PC-3 (cell line): ENCODE data around the gene WDR81.

Source experiments
- CTCF ChIP-seq: fragments of 300-600 bp; sonication (generic); conservative IDR thresholded peaks from 2 replicates; pipeline ENCODE4 v1.5.1; 2017; ENCODE audit warnings: antibody characterized with exemption, low read depth, mild to moderate bottlenecking, low read length
- EZH2 ChIP-seq: fragments of 300-600 bp; sonication (generic); IDR thresholded peaks from one replicate; pipeline ENCODE4 v1.6.1; 2017; ENCODE audit warnings: antibody characterized with exemption, mild to moderate bottlenecking, low read length; ENCODE audit not compliant: unreplicated experiment
- EZH2phosphoT487 ChIP-seq: fragments of 300-600 bp; sonication (generic); IDR thresholded peaks from 2 replicates; pipeline ENCODE4 v1.6.1; 2018; ENCODE audit warnings: mild to moderate bottlenecking, antibody characterized with exemption, low read length, borderline replicate concordance

- TF ChIP-seq CTCF (no peak), EZH2phosphoT487 (no peak), EZH2 (no peak)
These were observed 62.9 kb downstream of the WDR81 start for GRCh38 chr17:1787301-1787902.
